GM12878 (cell line): ENCODE results near the gene TYW5. TPM values are rescaled to one million over a fixed set of nuclear protein-coding genes. Genes with fewer than 3 reads are reported as not detected.

Experiments
- ATAC-seq: fragments of 200-7000 bp; cut with Tn5 transposase; 3 replicates; pipeline ENCODE4 v1.9.1; 2020; ENCODE audit warnings: mild to moderate bottlenecking, moderate library complexity
- BruUV-seq: library from RNA; stranded (reverse); fragments of 400-500 nt; replicated peaks from 2 replicates; lab custom pipeline; 2021; lab: Mats Ljungman, UMichigan
- CTCF ChIA-PET: fragments of 300-600 bp; sonication (Branson Sonifier 250); formaldehyde crosslinking; extraction: SDS; loops from one replicate; lab custom pipeline; 2021; ENCODE audit warnings: inconsistent platforms; lab: Yijun Ruan, JAX
- POLR2A ChIA-PET: fragments of 350-600 bp; formaldehyde crosslinking; extraction: SDS; loops from one replicate; lab custom pipeline; 2021; ENCODE audit warnings: inconsistent platforms; lab: Charles Lee
- RAD21 ChIA-PET: fragments of 300-600 bp; sonication (Branson Sonifier 250); formaldehyde crosslinking; loops from one replicate; lab custom pipeline; 2023; ENCODE audit warnings: antibody characterized with exemption; ENCODE audit not compliant: unreplicated experiment; lab: Charles Lee
- SMC1A ChIA-PET: fragments of 300-600 bp; sonication (Branson Sonifier 250); formaldehyde crosslinking; loops from one replicate; lab custom pipeline; 2023; ENCODE audit not compliant: unreplicated experiment, uncharacterized antibody; lab: Charles Lee
- DNase-seq: peaks from one replicate; pipeline ENCODE4 v3.0.0-alpha.2; 2011; ENCODE audit warnings: low read depth, low spot score
- FAIRE-seq: peaks from 3 replicates; lab custom pipeline; 2011; peaks lifted over from hg19 to GRCh38; lab: Jason Lieb, UNC
- H2AFZ ChIP-seq: 2 replicates; pipeline ENCODE4 v1.6.0; 2011; ENCODE audit warnings: low read depth, low read length, control low read depth; ENCODE audit not compliant: control insufficient read depth
- H3K27ac ChIP-seq: 2 replicates; pipeline ENCODE4 v1.5.1; 2011; ENCODE audit warnings: control low read depth; ENCODE audit not compliant: control insufficient read depth, insufficient read depth
- H3K27me3 ChIP-seq, 2 experiments: replicated peaks in 1 of 2; 2 replicates each; pipeline versions ENCODE4 v1.6.0 to v1.6.1; 2011; ENCODE audit warnings: low read length in 1 of 2; ENCODE audit not compliant: control insufficient read depth in 2 of 2, insufficient read depth in 2 of 2
- H3K36me3 ChIP-seq, 2 experiments: 2 replicates each; pipeline ENCODE4 v1.5.1; 2011; ENCODE audit warnings: low read length in 1 of 2; ENCODE audit not compliant: control insufficient read depth in 2 of 2, insufficient read depth in 2 of 2
- H3K4me1 ChIP-seq: 2 replicates; pipeline ENCODE4 v1.6.1; 2011; ENCODE audit warnings: mild to moderate bottlenecking, low read length, moderate library complexity, mixed read lengths; ENCODE audit not compliant: control insufficient read depth, insufficient read depth
- H3K4me2 ChIP-seq: 2 replicates; pipeline ENCODE4 v1.6.0; 2011; ENCODE audit warnings: control low read depth; ENCODE audit not compliant: control insufficient read depth, insufficient read depth
- H3K4me3 ChIP-seq: fragments of 200-600 bp; sonication (generic); 2 replicates; pipeline ENCODE4 v1.5.1; 2016
- H3K79me2 ChIP-seq: 2 replicates; pipeline ENCODE4 v1.6.0; 2011; ENCODE audit warnings: low read length; ENCODE audit not compliant: control insufficient read depth, insufficient read depth
- H3K9ac ChIP-seq: 2 replicates; pipeline ENCODE4 v1.8.0; 2011; ENCODE audit warnings: low read length, control low read depth, mixed read lengths; ENCODE audit not compliant: control insufficient read depth, insufficient read depth
- H3K9me3 ChIP-seq: replicated peaks from 3 replicates; pipeline ENCODE4 v1.5.1; 2011; ENCODE audit warnings: mild to moderate bottlenecking, low read length; ENCODE audit not compliant: control insufficient read depth, insufficient read depth
- H4K20me1 ChIP-seq: 2 replicates; pipeline ENCODE4 v1.6.0; 2011; ENCODE audit not compliant: control insufficient read depth, insufficient read depth
- BACH1 ChIP-seq: fragments of 450-650 bp; IDR thresholded peaks from 2 replicates; pipeline ENCODE4 v1.6.1; 2017; ENCODE audit warnings: mild to moderate bottlenecking, borderline replicate concordance
- BRCA1 ChIP-seq: IDR thresholded peaks from 2 replicates; pipeline ENCODE4 v1.6.1; 2011; ENCODE audit warnings: low read depth, low read length, improper control_type of control experiment
- EED ChIP-seq: sonication (generic); IDR thresholded peaks from 2 replicates; pipeline ENCODE4 v1.6.1; 2016; ENCODE audit warnings: antibody characterized with exemption, low read depth
- HDGF ChIP-seq: fragments of 450-650 bp; IDR thresholded peaks from 2 replicates; pipeline ENCODE4 v1.6.1; 2016; ENCODE audit warnings: antibody characterized with exemption
- MEF2A ChIP-seq: IDR thresholded peaks from 2 replicates; pipeline ENCODE4 v1.6.1; 2011; ENCODE audit warnings: low read depth, mild to moderate bottlenecking, low read length, moderate library complexity; ENCODE audit not compliant: insufficient read depth
- NBN ChIP-seq: fragments of 450-650 bp; IDR thresholded peaks from 2 replicates; pipeline ENCODE4 v1.6.1; 2016
- NR2F1 ChIP-seq: fragments of 450-650 bp; conservative IDR thresholded peaks from 2 replicates; pipeline ENCODE4 v1.6.1; 2017; ENCODE audit warnings: mild to moderate bottlenecking
- TCF7 ChIP-seq: IDR thresholded peaks from 2 replicates; pipeline ENCODE4 v1.6.1; 2014; ENCODE audit warnings: antibody characterized with exemption, borderline replicate concordance
- WGBS: methylation state at CpG from one replicate; pipeline ENCODE4 v1.1.6; 2016; ENCODE audit warnings: low lambda C conversion rate; ENCODE audit not compliant: insufficient replicate concordance, insufficient coverage; ENCODE audit errors: missing lambda C conversion rate; 5-methylcytosine and 5-hydroxymethylcytosine counted together
- in situ Hi-C: fragments of 300-500 bp; cut with MboI; formaldehyde crosslinking; loops from 9 replicates; pipeline ENCODE4 v1.14.3; 2018; ENCODE audit warnings: mixed read lengths
- intact Hi-C: fragments of 100-400 bp; cut with micrococcal nuclease; formaldehyde crosslinking; loops from one replicate; pipeline ENCODE4 v1.14.2; 2022; ENCODE audit not compliant: unreplicated experiment
- polyA plus RNA-seq, 11 experiments: library from polyadenylated mRNA; depleted of rRNA in 4 of 11; unstranded in 6 of 11; stranded (reverse) in 5 of 11; fragments of >200 nt; fragmentation: Nextera tagmentation in 4 of 11; fragmentation: Illumina TruSeq in 1 of 11; extraction: Ambion mirVana in 4 of 11; extraction: Trizol in 1 of 11; gene quantifications; 1 replicate in 1 of 11; 2 replicates in 10 of 11; pipeline versions ENCODE4 v1.2.1 to v1.2.3, GENCODE V29; 2011 to 2016; ENCODE audit warnings: inconsistent platforms in 2 of 11, missing spikeins in 2 of 11, low read depth in 1 of 11
- total RNA-seq, 4 experiments: library from RNA; depleted of rRNA in 3 of 4; stranded (reverse); fragments of >200 nt in 3 of 4; fragmentation: Illumina TruSeq in 1 of 4; extraction: Trizol in 1 of 4; gene quantifications; 2 replicates each; pipeline versions ENCODE4 v1.2.1 to v1.2.3, GENCODE V29; 2013 to 2021
- TF ChIP-seq, protein P1 (sequence below): IDR thresholded peaks from 2 replicates; pipeline ENCODE4 v1.6.1; 2011; ENCODE audit warnings: low read depth, mild to moderate bottlenecking, low read length, moderate library complexity, borderline replicate concordance; ENCODE audit errors: extremely low read depth
- TF ChIP-seq, protein P2 (sequence below): fragments of 450-650 bp; formaldehyde crosslinking; IDR thresholded peaks from 2 replicates; pipeline ENCODE4 v1.4.0; 2020; ENCODE audit warnings: mild to moderate bottlenecking, moderate library complexity
- TF ChIP-seq, protein P3 (sequence below): IDR thresholded peaks from 2 replicates; pipeline ENCODE4 v1.6.1; 2012; ENCODE audit warnings: improper control_type of control experiment, low read depth, low read length; ENCODE audit not compliant: insufficient replicate concordance
- TF ChIP-seq, protein P4 (sequence below): IDR thresholded peaks from 2 replicates; pipeline ENCODE4 v1.6.1; 2012; ENCODE audit warnings: low read depth, low read length, improper control_type of control experiment

The TYW5 gene
- total and polyA plus RNA-seq, 10 of the 15 experiments (the other 5 are each of a cell fraction or from before 2014, with no cell fraction given), result 4.6 to 11.8 (median 7.4) TPM

DNA sequence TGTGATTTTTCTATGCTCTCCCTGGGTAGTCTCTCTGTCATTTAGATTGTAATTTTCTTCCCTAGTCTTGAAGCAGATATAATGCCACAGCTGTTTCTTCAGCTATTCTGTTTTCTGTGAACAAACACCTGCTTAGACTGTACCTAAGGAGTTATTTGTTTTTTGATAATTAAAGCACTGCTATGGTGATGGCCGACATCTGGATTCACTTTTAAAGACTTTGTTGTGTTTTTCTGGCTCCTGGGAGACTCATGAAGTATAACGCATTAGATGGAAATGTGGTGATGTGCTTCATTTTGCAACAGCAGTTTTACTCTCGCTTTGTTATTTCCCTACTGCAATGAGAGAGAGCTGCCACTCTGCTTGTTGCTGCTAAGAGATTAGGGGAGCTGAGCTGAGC, 59.9 kb downstream of the TYW5 start (continued):
- TF ChIP-seq, protein P1, sequence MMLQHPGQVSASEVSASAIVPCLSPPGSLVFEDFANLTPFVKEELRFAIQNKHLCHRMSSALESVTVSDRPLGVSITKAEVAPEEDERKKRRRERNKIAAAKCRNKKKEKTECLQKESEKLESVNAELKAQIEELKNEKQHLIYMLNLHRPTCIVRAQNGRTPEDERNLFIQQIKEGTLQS, result no peak
- TF ChIP-seq EED (no peak), BACH1 (no peak), MEF2A (no peak), TCF7 (no peak)
- TF ChIP-seq, protein P2, sequence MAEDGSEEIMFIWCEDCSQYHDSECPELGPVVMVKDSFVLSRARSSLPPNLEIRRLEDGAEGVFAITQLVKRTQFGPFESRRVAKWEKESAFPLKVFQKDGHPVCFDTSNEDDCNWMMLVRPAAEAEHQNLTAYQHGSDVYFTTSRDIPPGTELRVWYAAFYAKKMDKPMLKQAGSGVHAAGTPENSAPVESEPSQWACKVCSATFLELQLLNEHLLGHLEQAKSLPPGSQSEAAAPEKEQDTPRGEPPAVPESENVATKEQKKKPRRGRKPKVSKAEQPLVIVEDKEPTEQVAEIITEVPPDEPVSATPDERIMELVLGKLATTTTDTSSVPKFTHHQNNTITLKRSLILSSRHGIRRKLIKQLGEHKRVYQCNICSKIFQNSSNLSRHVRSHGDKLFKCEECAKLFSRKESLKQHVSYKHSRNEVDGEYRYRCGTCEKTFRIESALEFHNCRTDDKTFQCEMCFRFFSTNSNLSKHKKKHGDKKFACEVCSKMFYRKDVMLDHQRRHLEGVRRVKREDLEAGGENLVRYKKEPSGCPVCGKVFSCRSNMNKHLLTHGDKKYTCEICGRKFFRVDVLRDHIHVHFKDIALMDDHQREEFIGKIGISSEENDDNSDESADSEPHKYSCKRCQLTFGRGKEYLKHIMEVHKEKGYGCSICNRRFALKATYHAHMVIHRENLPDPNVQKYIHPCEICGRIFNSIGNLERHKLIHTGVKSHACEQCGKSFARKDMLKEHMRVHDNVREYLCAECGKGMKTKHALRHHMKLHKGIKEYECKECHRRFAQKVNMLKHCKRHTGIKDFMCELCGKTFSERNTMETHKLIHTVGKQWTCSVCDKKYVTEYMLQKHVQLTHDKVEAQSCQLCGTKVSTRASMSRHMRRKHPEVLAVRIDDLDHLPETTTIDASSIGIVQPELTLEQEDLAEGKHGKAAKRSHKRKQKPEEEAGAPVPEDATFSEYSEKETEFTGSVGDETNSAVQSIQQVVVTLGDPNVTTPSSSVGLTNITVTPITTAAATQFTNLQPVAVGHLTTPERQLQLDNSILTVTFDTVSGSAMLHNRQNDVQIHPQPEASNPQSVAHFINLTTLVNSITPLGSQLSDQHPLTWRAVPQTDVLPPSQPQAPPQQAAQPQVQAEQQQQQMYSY (CRISPR knock-in tag), result no peak

DNA sequence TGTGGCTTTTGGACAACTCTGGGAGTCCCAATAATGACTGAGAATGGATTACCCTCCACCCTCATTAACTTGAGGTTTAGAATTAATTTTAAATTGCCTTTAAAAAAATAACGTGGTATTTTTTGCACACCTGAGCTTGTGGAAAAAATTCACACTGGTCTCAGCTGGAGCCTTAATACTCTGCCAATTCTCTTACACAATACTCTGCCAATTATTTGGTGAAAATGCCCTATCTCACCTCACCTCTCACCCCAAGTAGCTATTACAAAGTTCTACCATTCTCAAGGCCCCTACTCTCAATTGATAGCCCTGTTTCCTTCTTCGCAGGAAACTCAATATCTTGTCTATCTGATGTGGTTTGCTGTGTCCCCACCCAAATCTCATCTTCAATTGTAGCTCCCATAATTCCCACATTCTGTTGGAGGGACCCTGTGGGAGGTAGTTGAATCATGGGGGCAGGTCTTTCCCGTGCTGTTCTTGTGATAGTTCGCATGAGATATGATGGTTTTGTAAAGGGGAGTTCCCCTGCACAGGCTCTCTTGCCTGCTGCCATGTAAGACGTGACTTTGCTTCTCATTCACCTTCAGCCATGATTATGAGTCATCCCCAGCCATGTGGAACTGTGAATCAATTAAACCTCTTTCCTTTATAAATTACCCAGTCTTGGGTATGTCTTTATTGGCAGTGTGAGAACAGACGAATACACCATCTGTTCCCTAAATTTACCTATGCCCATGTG, 71.6 kb downstream of the TYW5 start:
- H3K36me3 ChIP-seq, result no peaks in the 10 kb centered on the region
- ATAC-seq (no peak), FAIRE-seq (no peak), DNase-seq (no peak)
- H2AFZ ChIP-seq, result no peak overlapping the region
- H3K9me3 ChIP-seq, result peaks cover 4% of the 10 kb centered on the region; the same call in 2 of the 3 replicates
- POLR2A ChIA-PET, result no interaction called here
- CTCF ChIA-PET, result no interaction called here
- H3K4me1 ChIP-seq, result no peaks in the 10 kb centered on the region
- in situ Hi-C loops, result no loop called here
- no peak overlapping the region for H3K27ac ChIP-seq
- WGBS, result 48% methylated on average over 6 of the region's 6 CpGs
- no peaks in the 10 kb centered on the region for H4K20me1 ChIP-seq
- no peaks in the 10 kb centered on the region for H3K79me2 ChIP-seq
- no peak overlapping the region for H3K4me3 ChIP-seq
- no peaks in the 10 kb centered on the region; a peak in 1 of 4 replicates for H3K27me3 ChIP-seq
- BruUV-seq, result no TSS peak
- intact Hi-C loops, result no loop called here
- no peak overlapping the region for H3K4me2 ChIP-seq
- RAD21 ChIA-PET, result no interaction called here
- SMC1A ChIA-PET, result no interaction called here
- H3K9ac ChIP-seq, result no peak overlapping the region
- TF ChIP-seq BRCA1 (no peak), NR2F1 (no peak), NBN (no peak), HDGF (no peak)
- TF ChIP-seq, protein P3, sequence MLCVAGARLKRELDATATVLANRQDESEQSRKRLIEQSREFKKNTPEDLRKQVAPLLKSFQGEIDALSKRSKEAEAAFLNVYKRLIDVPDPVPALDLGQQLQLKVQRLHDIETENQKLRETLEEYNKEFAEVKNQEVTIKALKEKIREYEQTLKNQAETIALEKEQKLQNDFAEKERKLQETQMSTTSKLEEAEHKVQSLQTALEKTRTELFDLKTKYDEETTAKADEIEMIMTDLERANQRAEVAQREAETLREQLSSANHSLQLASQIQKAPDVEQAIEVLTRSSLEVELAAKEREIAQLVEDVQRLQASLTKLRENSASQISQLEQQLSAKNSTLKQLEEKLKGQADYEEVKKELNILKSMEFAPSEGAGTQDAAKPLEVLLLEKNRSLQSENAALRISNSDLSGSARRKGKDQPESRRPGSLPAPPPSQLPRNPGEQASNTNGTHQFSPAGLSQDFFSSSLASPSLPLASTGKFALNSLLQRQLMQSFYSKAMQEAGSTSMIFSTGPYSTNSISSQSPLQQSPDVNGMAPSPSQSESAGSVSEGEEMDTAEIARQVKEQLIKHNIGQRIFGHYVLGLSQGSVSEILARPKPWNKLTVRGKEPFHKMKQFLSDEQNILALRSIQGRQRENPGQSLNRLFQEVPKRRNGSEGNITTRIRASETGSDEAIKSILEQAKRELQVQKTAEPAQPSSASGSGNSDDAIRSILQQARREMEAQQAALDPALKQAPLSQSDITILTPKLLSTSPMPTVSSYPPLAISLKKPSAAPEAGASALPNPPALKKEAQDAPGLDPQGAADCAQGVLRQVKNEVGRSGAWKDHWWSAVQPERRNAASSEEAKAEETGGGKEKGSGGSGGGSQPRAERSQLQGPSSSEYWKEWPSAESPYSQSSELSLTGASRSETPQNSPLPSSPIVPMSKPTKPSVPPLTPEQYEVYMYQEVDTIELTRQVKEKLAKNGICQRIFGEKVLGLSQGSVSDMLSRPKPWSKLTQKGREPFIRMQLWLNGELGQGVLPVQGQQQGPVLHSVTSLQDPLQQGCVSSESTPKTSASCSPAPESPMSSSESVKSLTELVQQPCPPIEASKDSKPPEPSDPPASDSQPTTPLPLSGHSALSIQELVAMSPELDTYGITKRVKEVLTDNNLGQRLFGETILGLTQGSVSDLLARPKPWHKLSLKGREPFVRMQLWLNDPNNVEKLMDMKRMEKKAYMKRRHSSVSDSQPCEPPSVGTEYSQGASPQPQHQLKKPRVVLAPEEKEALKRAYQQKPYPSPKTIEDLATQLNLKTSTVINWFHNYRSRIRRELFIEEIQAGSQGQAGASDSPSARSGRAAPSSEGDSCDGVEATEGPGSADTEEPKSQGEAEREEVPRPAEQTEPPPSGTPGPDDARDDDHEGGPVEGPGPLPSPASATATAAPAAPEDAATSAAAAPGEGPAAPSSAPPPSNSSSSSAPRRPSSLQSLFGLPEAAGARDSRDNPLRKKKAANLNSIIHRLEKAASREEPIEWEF, result no peak
- TF ChIP-seq, protein P4, sequence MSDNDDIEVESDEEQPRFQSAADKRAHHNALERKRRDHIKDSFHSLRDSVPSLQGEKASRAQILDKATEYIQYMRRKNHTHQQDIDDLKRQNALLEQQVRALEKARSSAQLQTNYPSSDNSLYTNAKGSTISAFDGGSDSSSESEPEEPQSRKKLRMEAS, result no peak
